D341Med (cell line): ENCODE data around the gene HS2ST1.

Experiments
- DNase-seq: peaks from one replicate; pipeline ENCODE4 v3.0.0; 2012; ENCODE audit warnings: low spot score

Gene HS2ST1

DNA sequence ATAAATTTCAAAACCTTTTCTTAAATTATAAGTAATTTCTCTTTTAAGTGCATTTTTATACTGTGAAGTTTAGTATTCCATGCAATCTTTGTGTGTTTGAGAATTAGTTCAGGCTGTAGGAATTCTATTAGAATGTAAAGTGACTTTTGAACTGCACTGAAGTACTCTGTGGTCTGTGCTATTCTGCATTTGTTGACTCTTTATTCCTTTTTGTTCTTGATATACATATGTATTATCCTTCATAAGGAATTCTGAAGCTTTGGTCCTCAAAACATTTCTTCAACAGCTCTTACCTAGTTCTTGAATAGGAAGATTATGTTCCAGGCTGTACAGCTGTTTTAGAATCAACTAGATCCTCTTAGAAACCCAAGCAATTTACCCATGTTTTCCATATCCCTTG is 158.0 kb downstream of the HS2ST1 start:
- DNase-seq = no peak

DNA sequence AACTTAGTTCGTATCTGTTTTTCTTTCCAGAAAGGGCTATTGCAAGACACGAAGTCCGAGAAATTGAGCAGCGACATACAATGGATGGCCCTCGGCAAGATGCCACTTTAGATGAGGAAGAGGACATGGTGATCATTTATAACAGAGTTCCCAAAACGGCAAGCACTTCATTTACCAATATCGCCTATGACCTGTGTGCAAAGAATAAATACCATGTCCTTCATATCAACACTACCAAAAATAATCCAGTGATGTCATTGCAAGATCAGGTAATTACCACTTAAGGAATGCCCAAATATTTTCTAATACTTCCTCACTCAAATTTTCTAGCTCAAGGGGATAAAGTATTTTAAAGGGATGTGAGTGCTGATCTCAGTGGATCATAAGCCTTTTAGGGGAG is 158.5 kb downstream of the HS2ST1 start:
- no peak for DNase-seq

DNA sequence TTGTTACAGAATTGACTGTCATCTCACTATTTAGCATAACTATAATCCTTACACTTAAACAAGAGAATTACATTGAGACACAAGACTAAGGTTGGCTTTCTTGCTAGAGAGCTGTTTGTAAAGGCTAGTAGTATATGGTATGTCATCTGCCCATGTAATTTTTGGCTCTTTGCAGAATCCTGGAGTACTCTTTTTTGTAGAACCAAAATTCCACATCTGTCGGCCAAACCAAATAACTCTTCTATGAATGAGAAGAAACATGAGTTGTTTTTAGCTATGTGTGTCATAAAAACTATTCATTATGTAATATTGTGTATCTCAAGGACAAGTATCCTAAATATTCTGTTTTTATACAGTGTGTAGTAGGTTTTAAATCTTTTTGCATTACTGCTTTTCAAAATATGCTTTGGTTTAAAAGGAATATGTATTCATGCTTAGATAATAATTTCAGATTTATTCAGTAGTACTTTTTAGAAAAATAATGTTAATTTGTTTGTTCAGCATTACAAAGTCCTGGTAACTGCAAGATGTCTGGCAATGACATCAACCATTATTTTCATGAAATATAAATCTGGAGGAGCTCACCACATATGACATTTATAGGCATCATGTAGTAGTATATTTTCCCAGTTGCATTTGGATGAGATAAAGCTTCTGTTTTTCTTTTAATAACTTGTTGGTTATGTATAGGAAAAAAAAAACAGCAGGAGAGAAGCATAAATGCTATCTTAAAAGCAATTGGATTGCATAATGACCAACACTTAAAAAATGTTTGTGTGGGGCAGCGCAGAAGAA is 159.8 kb downstream of the HS2ST1 start:
- no peak for DNase-seq

DNA sequence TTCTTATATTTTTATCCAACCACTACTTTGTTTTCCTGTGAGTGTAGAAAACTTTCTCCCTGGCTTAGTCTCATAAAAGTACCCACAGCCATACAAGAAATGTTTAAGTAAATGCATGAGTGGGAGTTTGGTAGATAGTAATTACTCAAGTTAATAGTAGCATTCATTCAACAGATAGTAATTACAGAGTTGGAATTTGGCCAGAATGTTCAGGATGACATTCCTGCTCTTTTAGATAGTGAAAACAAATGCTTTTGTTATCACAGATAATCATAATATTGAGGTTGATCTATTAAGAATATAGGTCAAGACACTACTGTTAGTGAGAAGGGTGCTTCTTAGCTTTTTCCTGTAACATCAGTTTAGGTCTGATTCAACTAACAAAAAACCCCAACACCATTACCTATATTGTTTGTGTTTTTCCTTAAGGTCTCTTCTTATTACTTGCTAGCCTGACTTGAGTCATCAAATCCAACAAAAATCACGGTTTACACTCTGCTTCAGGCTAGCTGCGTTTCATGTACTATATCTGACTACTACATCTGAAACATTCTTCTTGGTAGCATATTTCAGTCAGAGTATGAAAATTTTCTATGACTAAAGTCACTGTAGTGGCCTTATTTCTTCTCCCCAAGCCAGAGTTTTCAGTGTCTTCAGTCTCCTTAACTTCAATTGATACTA is 163.7 kb downstream of the HS2ST1 start:
- no peak for DNase-seq

DNA sequence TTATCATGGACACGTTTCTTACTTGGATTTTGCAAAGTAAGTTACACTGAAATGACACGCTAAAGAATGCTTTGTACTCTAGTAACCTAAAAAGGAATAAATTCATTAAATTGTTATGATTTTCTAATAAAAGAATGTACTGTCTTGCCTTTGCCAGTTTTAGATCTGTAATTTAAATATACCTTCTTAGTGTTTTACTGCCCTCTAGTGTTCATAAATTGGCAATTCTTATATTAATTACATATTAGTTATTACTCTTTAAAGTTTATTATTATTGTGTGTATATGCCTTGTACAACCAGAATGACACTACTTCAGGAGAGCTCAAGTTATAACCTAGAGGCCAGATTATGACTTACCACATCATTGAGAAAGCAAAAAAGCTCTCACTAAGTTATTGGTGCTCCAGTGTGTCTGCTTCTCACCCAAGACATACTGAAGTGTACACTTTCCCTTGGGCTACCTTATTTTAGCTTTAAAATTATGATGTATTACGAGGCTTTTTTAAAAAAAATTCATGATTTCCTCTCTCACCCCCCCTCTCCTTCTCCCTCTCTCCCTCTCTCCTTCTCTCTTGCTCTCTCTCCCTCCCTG is 169.9 kb downstream of the HS2ST1 start:
- DNase-seq = no peak

DNA sequence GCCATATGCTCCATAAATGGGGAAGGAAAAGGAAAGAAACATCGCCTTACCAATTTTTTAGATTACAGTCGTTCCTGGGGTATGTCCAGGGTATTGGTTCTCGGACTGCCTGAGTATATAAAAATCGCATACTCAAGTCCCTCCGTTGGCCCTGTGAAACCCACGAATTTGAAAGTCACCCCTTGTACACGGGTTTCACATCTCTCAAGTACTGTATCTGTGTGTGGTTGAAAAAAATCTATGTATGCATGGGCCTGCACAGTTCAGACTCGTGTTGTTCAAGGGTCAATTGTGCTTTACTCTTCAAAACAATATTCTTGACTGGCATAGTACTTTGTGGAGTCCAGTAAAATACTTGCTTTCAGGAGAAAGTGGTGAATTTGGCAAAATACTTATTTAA is 171.7 kb downstream of the HS2ST1 start:
- DNase-seq = no peak

DNA sequence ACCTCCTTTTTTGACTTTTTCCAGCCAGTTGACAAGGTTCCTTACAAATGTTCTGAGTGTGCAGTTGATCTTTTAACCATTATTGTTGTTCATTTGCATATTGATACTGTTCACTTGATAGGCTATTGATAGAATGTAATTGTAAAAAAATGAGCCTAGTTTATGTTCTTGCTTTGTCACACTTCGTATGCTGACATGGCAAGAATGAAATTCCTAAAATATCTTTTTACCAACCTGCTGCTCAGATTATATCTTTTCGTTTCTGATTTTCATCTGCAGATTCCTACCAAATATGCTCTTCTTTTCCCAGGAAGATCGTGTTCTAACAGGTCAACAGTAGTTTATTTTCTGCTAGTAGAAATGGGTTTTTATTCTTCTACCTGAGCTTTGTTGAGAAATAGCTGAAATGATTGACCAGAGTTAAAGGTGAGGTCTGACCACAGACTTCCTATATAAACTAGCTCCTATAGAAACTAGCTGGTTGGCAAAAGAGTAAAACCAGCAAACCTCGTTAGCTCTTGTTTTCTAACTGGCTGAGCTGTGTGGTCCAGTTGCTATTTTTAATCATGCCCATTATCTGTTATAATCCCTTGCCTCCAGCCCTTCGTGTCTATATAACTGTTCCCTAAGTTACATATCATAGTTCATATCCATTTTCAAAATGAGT is 174.8 kb downstream of the HS2ST1 start:
- DNase-seq = no peak

DNA sequence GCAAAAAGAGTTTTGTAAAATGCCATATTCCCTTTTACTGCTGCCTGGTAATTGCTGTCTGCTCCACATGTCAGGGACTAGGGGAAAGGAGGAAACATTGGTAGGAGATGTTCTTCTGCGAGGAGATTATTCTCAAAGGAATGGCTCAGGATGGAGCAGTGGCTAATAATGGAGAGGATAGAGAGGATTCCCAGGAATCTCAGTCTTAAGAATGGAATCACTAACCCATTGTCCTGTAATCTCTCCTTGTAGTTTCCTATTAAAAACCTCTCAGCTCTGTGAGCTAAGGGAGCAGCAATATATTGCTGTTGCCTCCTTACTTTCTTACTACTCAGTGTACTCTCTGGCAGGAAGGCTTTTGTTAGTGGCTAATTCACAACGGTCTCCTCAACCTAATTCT is 175.4 kb downstream of the HS2ST1 start:
- no peak for DNase-seq

DNA sequence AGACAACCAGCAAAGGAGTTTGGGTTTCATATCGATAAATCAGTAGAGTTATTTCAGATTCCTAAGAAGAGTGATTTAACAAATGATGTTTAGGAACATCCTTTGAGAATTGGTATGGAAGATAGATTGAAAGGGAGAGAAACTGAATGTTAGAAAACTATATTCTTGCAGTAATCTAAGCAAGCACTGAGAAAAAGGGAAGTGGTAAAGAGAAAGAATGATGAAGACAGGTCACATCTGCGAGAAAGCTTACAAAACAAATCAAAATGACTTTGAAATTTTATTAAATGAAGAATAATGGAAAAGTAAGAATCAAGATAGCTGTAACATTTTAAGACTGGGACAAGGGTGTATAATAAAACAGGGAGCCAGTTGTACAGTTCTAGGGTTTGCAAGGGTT is 177.0 kb downstream of the HS2ST1 start:
- no peak for DNase-seq

DNA sequence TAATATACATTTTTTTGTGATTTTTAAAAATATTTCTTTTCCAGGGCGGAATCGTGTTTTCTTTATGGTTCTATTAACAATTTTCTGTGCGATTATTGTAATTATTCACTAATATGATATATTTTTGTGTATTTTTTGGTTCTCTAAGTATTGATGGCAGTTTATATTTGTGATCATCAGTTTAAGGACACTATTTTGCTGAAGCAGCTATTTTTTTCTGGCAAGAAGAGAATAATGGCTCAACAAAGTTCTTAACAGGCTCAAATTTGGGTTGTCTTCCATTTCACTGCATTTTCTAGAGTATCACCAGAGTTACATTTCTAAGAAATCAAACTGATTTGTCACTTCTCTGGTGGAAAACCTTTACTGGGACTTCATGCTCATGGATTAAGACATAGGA is 178.4 kb downstream of the HS2ST1 start:
- DNase-seq = no peak

DNA sequence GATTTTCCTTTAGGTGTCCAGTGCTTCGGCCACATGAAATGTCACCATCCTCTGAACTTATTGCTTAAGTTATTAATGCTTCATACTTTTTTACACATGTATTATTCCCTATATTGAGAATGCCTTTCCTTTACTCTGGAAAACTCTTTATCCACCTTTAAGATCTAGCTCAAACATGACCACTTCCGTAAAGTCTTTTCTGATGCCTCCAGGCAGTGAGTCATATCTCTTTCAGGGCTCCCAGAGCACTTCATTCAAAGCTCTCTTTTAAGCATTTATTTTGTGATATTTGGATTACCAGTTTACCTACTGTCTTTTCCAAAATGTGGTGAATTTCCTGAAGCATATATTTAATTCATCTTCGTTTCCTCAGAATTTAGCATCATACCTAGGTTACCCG is 178.9 kb downstream of the HS2ST1 start:
- no peak for DNase-seq

DNA sequence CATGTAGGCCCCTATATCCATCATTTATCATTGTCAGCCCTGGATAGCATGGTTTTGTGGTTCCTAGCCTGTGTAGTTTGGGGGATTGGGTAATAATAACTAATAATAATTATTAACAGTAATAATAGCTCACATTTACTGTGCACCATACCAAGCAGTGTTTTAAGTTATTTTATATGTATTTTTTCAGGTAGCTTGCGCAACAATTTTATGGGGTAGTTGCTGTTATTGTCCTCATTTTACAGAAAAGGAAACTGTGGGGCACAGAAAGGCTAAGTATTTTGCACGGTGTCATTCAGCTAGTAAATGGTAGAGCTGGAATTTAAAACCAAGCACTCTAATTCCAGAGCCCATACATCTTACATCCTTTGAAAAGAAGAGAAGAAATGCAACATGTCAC is 179.8 kb downstream of the HS2ST1 start:
- no peak for DNase-seq

DNA sequence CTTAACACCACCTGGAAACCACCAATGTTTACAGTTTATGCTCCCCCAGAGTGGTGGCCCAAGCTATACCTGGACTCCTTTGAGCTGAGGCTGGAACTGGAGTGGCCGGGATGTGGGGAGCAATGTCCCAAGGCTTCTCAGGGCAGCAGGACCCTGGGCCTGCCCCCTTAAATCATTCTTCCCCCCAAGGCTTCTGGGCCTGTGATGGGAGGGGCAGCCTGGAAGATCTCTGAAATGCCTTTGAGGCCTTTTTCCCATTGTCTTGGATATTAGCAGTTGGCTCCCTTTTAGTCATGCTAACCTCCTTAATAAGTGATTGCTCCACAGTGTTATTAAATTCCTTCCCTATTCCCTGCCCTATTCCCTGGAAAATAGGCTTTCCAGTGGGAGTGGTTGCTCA is 185.8 kb downstream of the HS2ST1 start:
- DNase-seq = no peak

DNA sequence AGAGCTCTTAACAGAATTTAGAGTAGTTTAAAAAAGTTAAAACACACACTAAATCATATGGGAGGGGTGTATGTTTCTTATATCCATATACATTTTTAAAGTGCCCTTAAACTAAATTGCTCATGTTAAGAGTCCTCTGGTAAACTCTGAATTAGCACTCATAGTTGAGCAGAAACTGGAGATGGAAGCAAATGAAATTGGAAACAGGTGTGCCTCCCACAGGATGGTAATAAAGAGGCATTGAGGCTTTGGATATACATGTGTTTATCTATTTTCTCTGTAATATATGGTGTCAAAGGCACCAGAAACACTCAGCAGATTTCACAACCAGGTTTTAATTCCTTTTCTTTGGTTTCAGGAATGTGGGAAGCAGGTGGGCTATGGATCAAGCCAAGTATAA is 188.6 kb downstream of the HS2ST1 start:
- DNase-seq = no peak

DNA sequence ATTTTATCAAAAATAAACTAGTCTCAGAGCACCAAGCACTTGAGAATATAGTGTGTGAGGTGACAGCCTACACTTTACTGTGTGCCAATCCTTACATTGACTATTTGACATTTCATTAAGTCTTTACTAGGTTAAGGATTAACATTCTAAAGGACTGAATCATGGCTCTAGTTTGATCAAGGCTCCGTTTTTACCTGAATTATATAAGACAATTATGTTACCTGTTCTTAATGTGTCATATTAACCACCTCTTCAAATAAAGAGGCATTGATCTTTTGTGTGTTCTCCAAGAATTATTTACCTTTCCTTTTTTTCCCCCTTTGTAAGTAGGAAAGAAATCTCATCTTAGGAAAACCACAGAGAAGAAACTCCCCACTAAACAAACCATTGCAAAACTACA is 189.7 kb downstream of the HS2ST1 start:
- no peak for DNase-seq

DNA sequence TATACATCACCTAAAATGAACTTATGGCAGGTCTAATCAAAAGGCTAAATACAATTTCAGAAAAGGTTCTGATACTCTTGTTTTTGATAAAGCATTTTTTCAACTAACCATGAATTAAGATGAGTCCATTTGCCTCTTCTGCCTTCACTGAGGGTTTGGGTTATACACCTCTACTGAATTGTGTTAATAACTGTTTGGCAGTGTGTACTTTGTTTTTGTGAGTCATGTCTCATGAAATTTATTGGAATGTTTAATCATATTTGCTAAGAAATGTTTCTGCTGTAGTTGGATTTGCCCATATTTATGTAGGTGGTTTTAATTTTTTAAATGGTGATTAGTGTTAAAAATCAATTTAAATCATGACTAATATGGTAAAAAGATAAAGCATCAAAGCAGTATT is 190.5 kb downstream of the HS2ST1 start:
- DNase-seq = no peak

DNA sequence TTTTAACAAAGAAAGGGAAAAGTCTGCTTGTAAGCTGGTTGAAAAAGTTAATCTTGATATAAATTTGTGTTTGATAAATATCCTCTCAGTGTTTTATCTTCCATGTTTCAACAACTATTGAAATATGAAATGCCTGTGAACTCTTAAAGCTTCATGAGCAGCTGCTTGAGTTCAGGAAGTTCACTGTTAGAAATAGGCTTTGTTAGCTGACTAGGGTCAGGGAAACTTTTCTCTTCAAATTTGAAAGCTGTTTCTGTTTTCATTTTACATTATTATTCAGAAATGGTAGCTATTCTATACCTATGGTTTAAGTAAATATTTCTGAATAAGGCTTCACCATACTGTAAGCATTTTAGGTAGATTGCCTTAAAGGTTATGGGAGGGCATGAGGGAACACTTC is 191.7 kb downstream of the HS2ST1 start:
- DNase-seq = no peak

DNA sequence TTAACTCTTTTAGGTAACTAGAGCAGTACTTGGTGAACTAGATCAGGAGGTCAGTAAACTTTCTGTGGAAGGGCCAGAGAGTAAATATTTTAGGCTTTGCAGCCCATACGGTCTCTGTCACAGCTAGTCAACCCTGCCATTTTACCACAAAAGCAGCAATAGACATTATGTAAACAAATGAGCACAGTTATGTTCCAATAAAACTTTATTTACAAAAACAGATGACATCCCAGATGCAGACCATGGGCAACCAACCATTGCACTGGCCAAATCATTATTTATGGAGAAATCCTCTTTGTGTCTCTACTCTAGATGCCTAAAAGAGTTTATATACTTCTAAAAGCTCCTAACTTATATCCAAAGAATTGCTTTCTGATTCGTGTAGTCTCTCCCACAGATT is 192.4 kb downstream of the HS2ST1 start:
- no peak for DNase-seq

DNA sequence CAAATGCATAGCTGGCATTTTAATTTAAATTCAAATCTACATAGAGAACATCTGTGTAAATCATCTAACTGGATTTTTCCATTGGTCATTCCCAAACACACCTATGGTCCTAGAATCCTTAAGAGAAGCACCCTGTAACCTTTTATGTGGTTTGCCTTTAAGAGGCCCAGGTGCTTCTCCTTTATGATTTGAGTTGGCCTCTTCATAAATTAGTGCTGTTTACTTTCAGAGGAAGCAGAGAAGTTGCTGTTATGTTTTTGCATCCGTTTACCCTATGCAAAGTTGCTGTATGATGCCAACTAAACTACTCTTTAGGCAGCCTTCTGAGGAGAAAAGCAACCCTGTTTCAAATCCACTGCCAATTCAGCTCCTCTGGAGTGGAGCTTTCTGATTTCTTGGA is 193.8 kb downstream of the HS2ST1 start:
- no peak for DNase-seq

DNA sequence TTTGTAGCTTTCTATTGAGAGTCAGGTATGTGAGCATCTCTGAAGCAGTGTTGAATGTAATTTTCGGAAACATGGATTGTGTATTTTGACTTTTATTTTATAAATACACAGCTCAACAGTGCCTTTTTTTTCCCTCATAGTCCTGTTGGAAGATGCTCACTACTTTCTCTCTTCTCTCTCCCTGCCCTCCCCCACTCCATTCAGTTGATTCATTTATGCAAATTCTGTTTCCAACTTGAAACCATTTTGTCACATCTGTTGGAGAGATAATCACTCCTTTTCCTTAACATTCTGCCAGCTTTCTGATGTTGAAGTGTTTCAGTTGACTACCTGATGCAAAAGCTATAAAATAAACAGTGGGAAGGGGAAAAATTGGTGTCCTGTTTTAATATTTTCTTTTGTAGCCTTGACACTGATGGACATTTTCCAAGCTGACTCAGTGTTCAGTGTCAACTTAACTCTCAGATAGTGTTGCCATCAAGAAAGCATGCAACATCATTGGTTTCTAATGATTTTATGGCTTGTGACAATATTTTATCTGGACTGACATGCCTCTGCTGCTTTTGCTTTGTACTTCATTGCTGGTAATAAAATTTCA is 194.5 kb downstream of the HS2ST1 start:
- no peak for DNase-seq

DNA sequence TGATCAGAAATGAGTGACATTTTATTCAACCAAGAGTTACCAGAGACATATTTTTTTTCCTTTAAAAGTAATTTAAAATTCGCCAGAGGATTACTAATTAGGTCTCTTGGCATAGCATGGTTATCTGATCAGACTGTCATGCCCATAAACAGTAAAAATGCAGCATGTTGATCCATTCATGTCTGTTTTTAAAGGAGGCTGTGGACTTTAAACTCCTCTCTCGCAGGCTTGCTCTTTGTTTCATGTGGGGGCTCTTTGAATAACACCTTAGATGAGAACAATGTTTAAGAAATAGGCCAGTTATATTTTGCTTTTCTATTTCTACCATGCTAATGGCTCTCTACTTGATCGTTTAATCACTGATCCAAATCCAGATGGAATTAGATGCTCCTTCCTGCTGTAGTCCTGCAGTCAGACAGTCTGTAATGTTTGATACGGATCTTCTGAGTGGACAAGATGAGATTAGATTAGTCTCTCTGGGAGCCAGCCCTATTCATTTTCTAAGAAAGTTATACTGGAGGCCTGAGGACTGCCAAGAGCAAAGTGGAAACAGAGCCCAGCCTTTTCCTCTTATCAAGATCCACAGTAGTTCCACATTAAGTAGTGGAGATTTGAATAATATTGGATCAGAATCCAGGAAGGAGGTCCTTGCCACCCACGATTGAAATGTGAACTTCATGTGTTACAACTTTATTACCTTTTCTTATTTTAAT is 197.4 kb downstream of the HS2ST1 start:
- no peak for DNase-seq

DNA sequence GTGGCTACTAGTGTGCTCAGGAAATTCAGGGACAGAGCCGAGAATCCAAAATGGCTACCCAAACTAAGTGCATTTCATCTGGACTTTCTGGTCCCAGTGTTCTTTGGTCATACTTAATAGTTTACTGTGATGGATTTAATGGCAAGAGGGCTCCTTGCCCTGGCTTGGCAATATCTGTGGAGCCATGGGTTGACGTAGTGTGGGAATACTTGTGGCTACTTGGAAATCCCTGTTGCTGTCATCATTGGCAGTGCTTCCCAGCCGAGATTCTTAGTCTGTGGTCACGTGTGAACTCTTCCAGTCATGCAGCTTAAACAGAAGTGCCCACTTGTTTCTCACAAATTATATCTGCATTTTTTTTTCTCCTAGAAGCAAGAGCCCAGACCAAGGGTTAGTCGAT is 198.9 kb downstream of the HS2ST1 start:
- no peak for DNase-seq
